RWPE2 (cell line): ENCODE results near the gene MGLL.

Experiments
- ATAC-seq: fragments of 200-7000 bp; cut with Tn5 transposase; 3 replicates; pipeline ENCODE4 v1.9.1; 2021; ENCODE audit warnings: low read depth
- DNase-seq: peaks from one replicate; pipeline ENCODE4 v3.0.0-alpha.2; 2020; ENCODE audit warnings: low spot score
- H3K27ac ChIP-seq: fragments of 450-650 bp; 2 replicates; pipeline ENCODE4 v1.5.1; 2017; ENCODE audit warnings: mild to moderate bottlenecking; ENCODE audit not compliant: poor library complexity, severe bottlenecking
- H3K27me3 ChIP-seq: fragments of 250-450 bp; sonication (Bioruptor Pico); 2 replicates; pipeline ENCODE4 v1.5.1; 2021; ENCODE audit warnings: mild to moderate bottlenecking, moderate library complexity; ENCODE audit not compliant: insufficient read depth, poor library complexity, severe bottlenecking
- H3K36me3 ChIP-seq: fragments of 250-450 bp; sonication (Bioruptor Pico); 2 replicates; pipeline ENCODE4 v1.5.1; 2020; ENCODE audit warnings: low read depth, mild to moderate bottlenecking, moderate library complexity
- H3K4me1 ChIP-seq: fragments of 250-450 bp; sonication (Bioruptor Pico); 2 replicates; pipeline ENCODE4 v1.5.1; 2021; ENCODE audit warnings: mild to moderate bottlenecking, moderate library complexity; ENCODE audit not compliant: insufficient read depth, poor library complexity, severe bottlenecking
- H3K4me3 ChIP-seq: fragments of 250-450 bp; sonication (Bioruptor Pico); 2 replicates; pipeline ENCODE4 v1.5.1; 2021; ENCODE audit warnings: mild to moderate bottlenecking, moderate library complexity; ENCODE audit not compliant: severe bottlenecking
- H3K9me3 ChIP-seq: fragments of 250-450 bp; sonication (Bioruptor Pico); 2 replicates; pipeline ENCODE4 v1.5.1; 2021; ENCODE audit warnings: mild to moderate bottlenecking, moderate library complexity; ENCODE audit not compliant: severe bottlenecking
- TF ChIP-seq, protein P1 (sequence below): fragments of 450-650 bp; IDR thresholded peaks from one replicate; pipeline ENCODE4 v1.5.1; 2017; ENCODE audit warnings: mild to moderate bottlenecking, moderate library complexity; ENCODE audit not compliant: poor library complexity, severe bottlenecking

Gene MGLL

DNA sequence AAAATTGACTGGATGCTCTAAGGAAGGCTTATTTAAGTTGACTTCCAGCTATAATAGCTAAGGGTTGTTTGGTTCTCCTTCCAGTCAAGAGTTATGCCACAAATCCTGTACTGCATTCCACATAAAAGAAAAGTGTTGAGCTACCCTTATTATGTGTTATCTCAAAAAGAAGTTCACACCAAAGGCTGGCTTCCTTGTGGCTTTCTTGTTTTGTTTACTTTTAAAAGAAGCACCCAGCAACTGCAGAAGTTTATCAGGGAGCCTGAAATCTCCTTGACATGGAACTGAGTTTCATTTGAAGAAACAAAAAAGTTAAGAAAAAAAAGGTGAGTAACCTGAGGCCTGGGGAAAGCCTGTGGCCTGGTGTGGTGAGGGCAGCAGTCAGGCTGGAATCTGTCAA, 10.2 kb downstream of the MGLL start:
- H3K27me3 ChIP-seq: no peaks in the 10 kb centered on the region
- H3K9me3 ChIP-seq: no peaks in the 10 kb centered on the region
- ATAC-seq: no peak
- peaks cover 33% of the 10 kb centered on the region for H3K36me3 ChIP-seq
- H3K4me1 ChIP-seq: peaks cover 4% of the 10 kb centered on the region
- no peak overlapping the region for H3K27ac ChIP-seq
- TF ChIP-seq, protein P1, sequence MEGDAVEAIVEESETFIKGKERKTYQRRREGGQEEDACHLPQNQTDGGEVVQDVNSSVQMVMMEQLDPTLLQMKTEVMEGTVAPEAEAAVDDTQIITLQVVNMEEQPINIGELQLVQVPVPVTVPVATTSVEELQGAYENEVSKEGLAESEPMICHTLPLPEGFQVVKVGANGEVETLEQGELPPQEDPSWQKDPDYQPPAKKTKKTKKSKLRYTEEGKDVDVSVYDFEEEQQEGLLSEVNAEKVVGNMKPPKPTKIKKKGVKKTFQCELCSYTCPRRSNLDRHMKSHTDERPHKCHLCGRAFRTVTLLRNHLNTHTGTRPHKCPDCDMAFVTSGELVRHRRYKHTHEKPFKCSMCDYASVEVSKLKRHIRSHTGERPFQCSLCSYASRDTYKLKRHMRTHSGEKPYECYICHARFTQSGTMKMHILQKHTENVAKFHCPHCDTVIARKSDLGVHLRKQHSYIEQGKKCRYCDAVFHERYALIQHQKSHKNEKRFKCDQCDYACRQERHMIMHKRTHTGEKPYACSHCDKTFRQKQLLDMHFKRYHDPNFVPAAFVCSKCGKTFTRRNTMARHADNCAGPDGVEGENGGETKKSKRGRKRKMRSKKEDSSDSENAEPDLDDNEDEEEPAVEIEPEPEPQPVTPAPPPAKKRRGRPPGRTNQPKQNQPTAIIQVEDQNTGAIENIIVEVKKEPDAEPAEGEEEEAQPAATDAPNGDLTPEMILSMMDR: no peak
- DNase-seq: no peak
- no peak overlapping the region for H3K4me3 ChIP-seq

DNA sequence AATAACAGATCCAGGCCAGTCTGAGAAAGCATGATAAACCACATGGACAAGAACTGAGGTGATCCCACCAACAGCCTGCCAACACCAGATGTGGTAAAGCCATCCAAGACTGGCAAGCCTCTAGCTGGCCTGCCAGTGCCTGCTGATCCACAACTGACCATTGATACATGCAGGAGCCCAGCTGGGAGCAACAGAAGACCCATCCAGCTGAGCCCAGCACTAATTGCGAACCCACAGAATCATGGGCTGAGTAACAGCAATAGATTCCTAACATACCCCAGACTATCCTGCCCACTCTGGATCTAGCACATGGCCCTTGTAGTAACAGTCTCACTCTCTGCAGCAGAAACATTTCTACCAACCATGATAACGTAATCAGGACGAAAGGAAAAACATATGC, 10.6 kb downstream of the MGLL start:
- Histone ChIP-seq H3K9me3 (no peaks in the 10 kb centered on the region), H3K36me3 (peaks cover 32% of the 10 kb centered on the region), H3K27me3 (no peaks in the 10 kb centered on the region), H3K27ac (no peak overlapping the region), H3K4me3 (no peak overlapping the region), H3K4me1 (no peaks in the 10 kb centered on the region)
- DNase-seq: no peak
- no peak for ATAC-seq
- TF ChIP-seq, protein P1: no peak

DNA sequence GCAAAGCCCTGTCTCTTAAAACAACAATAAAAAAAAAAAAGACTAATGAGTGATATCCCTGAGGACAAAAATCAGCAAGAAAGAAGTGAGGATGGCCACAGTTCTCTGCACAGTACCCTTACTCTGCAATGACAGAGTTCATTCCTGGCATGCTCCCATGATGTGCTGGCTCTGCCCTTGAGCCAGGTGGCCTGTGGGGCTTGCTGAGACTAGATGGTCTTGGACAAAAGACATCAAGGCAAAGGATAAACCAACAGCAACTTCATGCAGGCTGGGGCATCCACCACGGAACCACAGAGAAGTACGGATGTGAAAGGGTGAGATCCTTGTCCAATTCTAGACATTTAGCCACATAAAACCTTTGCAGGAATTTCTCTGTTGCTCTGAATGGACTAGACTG, 12.7 kb downstream of the MGLL start:
- Histone ChIP-seq H3K9me3 (no peaks in the 10 kb centered on the region), H3K4me3 (no peak overlapping the region), H3K4me1 (no peaks in the 10 kb centered on the region), H3K27ac (no peak overlapping the region), H3K27me3 (no peaks in the 10 kb centered on the region), H3K36me3 (peaks cover 29% of the 10 kb centered on the region)
- ATAC-seq (no peak), DNase-seq (no peak)
- TF ChIP-seq, protein P1: no peak

DNA sequence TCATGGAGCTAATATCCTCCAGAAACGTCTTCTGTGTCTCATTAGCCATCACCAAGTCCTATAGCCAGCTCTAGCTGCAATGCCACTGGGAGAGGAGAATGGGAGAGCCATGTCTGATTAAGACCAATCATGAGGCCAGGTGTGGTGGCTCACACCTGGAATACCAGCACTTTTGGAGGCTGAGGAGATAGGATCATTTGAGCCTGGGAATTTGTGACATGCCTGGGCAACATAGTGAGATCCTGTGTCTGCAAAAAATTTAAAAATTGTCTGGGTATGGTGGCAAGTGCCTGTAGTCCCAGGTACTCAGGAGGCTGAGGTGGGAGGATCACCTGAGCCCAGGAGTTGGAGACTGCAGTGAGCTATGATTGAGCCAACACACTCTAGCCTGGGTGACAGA, 13.1 kb downstream of the MGLL start:
- Histone ChIP-seq H3K27ac (no peak overlapping the region), H3K36me3 (peaks cover 25% of the 10 kb centered on the region), H3K9me3 (no peaks in the 10 kb centered on the region), H3K27me3 (no peaks in the 10 kb centered on the region), H3K4me3 (no peak overlapping the region), H3K4me1 (peaks cover 3% of the 10 kb centered on the region)
- TF ChIP-seq, protein P1: no peak
- ATAC-seq (no peak), DNase-seq (no peak)

DNA sequence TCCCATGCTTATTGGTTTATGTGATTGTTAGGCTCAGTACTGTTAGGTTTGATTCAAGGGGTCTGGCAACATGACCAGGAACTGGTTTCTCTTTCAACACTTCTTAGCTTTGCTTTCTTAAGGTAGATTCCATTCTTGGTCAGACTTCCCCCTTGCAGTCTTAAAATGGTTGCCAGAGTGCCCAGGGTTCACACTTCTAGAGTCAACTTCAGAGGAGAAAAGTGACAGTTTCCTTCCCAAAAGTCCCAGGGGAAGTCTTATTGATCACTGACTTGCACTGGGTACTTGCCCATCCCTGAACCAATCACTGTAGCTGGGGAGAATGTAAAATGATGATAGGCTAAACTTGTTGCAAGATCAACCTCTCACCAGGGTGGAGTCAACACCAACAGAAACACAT, 14.1 kb downstream of the MGLL start:
- H3K4me3 ChIP-seq: no peak overlapping the region
- TF ChIP-seq, protein P1: no peak
- H3K4me1 ChIP-seq: peaks cover 13% of the 10 kb centered on the region
- H3K9me3 ChIP-seq: no peaks in the 10 kb centered on the region
- no peak overlapping the region for H3K27ac ChIP-seq
- no peak for DNase-seq
- ATAC-seq: no peak
- peaks cover 21% of the 10 kb centered on the region for H3K36me3 ChIP-seq
- no peaks in the 10 kb centered on the region for H3K27me3 ChIP-seq
